GM21423 (cell line): ENCODE data around the gene SMIM13.
"Not testable (repeated sequence)": the region's sequence is repeated elsewhere in the genome, so short reads cannot be mapped to it uniquely, and the experiment has no call there.

Experiments used
- ATAC-seq: cut with Tn5 transposase; IDR thresholded peaks from one replicate; pipeline ENCODE4 v1.9.1; 2021; ENCODE audit warnings: mild to moderate bottlenecking, moderate library complexity; ENCODE audit not compliant: unreplicated experiment

The SMIM13 gene

DNA sequence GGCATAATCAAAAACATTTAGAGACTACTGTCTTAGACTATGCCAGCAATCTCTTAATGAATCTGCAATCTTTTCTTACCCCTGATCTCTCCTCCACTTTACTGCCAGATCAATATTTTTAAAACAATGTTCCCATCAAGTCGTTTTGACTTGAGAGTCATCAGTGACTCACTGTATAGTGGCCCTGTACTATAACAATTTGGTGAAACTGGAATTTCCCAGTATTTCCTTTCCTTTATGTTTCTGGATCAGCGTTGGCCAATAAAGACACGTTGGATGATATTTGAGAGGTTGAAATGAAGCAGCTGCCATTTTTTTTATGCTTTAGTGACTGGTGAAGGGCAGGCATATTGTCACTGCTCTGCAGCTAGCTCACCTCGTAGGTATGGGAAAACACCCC lies 10.1 kb upstream of the SMIM13 start:
- no peak for ATAC-seq

DNA sequence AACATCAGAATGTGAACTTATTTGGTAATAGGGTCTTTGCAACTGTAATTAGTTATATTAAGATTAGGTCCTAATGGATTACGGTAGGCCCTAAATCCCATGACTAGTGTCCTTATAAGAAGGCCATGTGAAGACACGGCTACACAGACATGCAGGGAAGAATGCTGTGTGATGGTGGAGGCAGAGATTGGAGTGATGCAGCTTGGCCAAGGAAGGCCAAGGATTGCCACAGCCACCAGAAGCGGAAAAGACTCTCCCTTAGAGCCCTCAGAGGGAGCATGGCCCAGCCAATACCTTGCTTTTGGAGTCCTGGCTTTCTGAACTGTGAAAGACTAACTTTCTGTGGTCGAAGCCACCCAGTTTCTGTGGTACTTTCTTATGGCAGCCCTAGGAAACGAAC lies 9.7 kb upstream of the SMIM13 start:
- no peak for ATAC-seq

DNA sequence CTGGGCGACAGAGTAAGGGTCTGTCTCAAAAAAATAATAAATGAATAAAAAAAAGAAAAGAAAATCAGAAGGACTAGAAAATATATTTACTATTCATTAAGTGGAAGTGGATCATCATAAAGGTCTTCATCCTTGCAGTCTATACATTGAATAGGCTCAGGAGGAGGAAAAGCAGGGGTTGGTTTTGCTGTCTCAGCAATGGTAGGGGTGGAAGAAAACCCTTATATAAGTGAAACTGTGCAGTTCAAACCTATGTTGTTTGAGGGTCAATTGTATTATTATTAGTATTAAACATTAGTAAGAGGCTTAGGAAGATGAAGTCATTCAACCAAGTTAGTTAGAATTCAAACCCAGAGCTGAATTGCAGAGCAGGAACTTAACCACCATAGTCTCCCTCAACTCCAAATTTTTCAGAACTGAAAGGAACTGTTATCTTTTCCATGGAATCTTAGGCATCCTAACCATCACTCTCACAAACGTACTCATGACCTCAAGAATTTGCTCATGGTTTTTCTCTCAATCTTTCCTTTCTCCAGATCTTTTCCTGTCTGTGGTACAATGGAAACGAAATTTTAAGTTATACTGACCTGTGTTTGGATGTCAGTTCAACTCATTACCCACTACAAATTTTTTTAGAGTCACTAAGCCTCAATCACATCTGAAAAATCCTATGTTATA lies 7.7 kb upstream of the SMIM13 start:
- no peak for ATAC-seq

DNA sequence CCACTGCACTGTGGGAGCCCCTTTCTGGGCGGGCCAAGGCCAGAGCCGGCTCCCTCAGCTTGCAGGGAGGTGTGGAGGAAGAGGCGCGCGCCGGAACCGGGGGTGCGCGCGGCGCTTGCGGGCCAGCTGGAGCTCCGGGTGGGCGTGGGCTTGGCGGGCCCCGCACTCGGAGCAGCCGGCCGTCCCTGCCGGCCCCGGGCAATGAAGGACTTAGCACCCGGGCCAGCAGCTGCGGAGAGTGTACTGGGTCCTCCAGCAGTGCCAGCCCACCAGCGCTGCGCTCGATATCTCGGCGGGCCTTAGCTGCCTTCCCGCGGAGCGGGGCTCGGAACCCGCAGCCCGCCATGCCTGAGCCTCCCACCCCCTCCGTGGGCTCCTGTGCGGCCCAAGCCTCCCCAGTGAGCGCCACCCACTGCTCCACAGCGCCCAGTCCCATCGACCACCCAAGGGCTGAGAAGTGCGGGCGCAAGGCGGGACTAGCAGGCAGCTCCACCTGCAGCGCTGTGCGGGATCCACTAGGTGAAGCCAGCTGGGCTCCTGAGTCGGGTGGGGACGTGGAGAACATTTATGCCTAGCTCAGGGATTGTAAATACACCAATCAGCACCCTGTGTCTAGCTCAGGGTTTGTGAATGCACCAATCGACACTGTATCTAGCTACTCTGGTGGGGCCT lies 6.4 kb upstream of the SMIM13 start:
- ATAC-seq = not testable (repeated sequence)

DNA sequence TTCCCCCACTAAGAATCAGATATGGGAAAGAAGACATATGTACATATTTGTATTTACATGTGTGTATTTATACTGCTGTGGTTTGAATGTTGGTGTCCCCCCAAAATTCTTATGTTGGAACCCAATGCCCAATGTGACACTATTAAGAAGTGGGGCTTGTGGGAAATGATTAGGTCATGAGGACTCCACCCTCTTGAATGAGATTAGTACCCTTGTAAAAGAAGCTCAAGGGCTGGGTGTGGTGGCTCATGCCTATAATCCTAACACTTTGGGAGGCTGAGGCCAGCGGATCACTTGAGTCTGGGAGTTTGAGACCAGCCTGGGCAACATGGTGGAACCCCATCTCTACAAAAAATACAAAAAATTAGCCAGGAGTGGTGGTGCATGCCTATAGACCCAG lies 3.9 kb upstream of the SMIM13 start:
- no peak for ATAC-seq

DNA sequence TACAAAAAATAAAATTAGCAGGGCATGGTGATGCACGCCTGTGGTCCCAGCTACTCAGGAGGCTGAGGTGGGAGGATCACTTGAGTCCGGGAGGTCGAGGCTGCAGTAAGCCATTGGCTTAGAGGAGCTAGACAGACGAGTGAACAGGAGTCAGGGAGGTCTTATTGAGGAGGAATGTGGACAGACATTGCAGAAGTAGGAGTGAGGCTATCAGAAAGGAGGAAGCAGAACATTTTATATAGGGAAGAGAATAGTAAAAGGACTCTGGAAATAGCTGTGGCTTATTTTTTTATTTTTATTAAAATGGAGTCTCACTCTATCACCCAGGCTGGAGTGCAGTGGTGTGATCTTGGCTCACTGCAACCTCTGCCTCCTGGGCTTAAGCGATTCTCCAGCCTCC lies 2.5 kb upstream of the SMIM13 start:
- not testable (repeated sequence) for ATAC-seq

DNA sequence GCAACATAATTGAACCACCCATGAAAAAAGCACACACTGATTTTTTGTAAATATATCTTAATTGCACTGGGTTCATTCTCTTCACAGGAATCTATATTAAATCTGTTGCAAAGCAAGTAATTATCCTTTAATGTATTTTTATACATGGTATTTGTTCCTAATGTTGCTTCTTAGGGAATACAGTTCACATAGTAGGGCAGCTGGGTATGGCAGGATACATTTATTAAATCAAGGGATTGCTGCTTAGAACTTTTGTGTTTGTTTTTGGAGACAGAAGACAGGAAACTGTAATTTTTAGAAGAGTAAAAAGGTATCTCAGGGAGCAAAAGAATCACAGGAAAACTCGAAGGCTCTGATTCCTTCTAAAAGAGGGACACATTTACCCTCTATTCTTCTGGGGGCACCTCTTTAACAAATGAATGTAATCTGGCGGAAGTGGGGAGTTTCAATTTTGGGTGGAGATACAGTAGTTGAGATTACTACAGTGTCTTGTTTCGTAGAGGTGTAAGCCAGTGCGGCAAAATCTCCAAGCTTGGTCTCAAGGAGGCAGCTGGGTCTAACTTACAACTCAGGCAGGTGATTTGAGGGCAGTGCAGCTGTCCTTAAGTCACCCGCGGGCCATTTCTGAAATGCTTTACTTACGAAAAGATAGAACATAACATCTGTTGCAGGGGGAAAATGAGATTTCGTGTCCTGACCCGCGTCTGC lies 812 bp upstream of the SMIM13 start:
- ATAC-seq = peak; percentile 33

DNA sequence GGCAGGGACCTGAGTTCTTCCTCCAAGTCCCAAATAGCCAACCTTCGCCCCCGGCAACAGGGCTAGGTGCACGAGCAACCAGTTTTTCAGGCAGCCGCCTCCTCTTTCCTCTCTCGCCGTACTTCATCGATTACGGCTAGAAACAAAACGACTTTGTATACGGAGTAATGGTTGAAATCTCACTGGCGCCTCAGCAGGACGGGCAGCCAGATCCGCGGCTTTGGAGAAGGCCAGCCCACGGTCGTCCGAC lies 333 bp upstream of the SMIM13 start:
- ATAC-seq = peak; percentile 7

DNA sequence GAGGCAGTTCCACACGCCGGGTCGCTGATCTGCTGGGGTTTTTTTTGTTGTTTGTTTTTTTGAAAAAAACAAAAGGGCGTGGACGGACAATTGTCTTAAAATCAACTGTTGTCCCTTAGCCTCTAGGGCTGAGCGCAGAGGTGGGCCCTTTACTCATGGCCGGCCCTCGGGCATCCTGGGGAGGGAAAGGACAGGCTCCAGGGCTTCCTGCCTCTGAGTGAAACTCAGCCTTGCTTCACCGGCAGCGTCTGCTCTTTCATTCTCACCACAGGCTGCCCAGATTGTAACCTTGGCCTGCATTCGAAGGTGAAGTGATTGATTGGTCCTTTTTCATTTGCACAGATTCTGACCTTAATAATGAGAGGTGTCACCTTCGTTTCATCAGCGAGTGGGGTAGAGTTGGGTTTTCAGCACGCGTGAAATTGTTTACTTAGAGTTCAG lies 797 bp downstream of the SMIM13 start:
- ATAC-seq = peak; percentile 41

DNA sequence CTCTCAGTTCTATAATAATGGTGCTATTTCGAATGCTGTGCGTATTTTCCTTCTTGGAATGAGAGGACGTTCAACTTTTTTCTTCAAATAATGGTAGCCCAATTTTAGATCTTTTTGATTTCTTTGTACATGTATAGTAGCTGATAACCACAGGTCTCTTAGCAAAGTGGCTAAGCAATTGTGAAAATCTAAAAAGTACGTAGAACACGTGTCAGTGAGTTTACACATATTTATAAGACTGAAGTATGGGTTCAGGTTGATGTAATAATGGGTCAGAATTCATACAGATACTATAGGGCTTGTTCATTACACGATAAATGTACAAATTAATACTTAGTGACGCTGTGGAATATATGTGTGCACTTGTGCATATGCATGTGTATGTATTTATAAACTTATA lies 1.3 kb downstream of the SMIM13 start:
- ATAC-seq = no peak

DNA sequence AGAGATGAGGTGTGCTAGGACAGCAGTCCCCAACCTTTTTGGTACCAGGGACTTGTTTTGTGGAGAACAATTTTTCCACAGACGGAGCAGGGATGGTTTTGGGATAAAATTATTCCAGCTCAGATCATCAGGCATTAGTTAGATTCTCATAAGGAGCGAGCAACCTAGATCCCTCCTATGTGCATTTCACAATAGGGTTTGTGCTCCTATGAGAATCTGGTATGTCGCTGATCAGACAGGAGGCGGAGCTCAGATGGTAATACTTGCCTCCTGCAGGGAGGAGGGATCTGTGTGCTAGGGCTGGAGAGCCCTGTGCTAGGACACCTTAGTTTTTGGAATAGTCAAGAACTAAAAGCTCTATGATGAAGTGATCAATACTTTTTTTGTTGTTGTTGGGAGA lies 2.5 kb downstream of the SMIM13 start:
- no peak for ATAC-seq

DNA sequence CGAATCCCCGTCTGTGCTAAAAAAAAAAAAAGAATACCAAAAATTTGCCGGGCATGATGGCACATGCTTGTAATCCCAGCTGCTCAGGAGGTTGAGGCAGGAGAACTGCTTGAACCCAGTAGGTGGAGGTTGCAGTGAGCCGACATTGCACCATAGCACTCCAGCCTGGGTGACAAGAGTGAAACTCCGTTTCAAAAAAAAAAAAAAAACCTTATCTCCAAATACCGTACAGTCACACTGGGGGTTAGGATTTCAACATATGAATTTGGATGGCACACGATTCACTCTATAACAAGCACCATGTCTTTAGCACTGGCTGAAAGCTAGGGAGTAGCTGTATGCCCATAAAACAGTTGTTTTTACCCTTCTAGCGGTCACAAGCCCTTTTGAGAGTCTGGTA lies 3.8 kb downstream of the SMIM13 start:
- ATAC-seq = no peak

DNA sequence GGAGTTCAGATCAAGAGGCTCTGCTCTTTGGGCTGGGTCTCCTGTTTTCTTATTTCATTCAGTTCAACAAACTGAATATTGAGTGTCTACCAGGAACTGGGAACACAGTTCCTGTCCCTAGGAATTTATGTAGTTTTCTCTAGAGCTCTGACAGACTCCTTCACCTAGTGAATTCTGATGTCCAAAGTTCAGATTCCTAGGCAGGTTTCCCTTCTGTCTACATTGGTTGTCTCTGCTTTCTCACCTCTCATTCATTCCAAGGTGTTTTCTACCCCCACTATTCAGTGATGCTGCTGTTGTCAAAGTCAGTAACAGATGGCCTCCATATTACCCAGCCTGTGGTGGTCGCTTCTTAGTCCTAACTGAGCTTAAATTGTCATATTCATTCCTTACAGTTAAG lies 4.4 kb downstream of the SMIM13 start:
- no peak for ATAC-seq

DNA sequence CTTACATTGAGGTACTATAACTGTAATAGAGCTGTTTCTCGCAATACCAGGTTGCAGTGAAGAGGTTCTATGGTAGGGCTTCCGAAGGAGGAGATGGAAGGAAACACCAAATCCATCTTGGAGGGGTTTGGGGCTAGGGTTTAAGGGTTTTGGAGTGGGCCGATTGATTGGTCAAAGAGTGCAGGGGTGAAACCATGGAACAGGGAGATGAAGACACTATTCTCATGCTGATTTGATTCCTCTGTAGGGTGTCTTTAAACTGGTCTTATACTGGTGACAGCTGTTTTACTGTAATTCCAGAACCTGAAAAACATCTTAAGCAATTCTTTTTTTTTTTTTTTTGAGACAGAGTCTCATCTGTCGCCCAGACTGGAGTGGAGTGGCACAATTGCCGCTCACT lies 7.8 kb downstream of the SMIM13 start:
- ATAC-seq = no peak

DNA sequence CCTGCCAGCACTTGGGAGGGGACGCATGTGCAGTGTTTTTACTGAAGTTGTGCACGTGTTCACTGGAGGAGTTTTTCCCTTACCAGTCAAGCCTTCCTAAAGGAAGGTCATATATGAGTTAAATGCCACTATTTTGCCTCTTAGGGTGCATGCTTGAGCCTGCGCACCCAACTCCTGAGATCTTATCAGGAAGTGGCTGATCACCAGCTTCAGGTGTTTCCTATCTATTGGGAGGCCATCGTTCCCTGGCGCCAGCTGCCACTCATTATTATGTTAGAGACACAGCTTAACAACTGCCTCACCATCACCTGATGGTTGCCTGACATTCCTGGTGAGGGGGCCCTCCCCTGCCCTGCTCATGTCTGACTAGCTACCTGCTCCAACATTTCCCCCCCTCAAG lies 9.4 kb downstream of the SMIM13 start:
- ATAC-seq = no peak

DNA sequence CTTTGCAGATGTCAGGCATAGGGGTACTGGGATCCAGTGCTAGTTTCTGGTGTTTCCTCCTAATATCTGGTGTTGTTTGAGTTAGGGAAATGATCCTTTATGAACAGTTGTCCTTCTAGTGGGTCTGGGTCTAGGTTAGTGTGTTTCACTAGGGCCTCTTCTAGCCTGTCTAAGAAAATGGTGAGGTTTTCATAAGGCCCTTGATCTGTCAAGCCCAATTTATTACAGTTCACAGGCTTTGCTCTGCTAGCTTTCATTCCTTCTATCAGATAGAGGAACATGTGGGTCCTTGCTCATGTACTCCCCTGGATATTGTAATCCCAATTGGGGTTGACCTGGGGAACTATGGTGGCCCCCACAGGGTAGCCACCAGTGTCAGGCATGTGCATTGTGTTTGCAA lies 15.1 kb downstream of the SMIM13 start:
- ATAC-seq = no peak

DNA sequence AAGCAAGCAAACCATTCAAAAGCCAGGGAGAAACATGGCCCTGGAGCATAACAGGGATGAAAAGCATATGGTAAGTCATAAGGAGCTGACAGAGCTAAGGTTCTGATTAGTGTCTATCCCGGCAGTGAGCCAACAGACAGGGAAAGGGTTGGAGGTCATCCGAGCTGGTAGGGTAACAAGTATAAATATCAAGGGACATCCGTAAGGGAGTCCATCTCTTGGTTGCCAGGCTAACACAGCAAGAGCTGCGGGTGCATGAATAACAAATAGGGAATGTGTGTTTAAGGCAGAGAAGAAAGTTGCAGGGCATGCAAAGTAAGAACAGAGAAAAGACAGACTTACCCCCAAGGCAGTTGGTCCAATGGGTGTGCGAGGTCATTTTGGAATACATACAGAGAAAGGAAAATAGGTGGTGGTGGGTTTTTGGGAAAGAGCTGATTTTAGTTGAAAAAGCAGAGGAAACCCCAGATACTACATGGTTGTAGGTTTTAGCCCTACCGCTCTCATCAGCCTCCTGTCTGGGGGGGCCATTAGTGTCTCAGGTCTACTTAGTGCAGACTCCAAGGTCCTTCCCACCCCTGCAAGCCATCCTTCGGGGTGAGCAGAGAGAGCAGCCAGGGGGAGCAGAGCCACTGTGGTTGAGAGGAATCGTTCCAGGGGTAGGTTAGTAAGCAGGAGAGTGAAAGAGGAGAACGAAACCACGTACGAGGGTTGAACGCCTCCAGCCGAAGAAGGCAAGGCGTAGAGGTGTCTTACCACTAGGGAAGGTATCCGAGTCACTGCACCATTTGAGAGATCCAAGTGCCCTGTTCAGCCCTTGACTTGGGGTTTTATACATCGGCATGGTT lies 17.5 kb downstream of the SMIM13 start, which contains the start of gene ERVFRD-1:
Gene ERVFRD-1, minus strand, starts transcription at position 805 of the 848 bp plus-strand sequence. CDS start 6,415 bp downstream, outside the sequence.
- ATAC-seq = no peak

DNA sequence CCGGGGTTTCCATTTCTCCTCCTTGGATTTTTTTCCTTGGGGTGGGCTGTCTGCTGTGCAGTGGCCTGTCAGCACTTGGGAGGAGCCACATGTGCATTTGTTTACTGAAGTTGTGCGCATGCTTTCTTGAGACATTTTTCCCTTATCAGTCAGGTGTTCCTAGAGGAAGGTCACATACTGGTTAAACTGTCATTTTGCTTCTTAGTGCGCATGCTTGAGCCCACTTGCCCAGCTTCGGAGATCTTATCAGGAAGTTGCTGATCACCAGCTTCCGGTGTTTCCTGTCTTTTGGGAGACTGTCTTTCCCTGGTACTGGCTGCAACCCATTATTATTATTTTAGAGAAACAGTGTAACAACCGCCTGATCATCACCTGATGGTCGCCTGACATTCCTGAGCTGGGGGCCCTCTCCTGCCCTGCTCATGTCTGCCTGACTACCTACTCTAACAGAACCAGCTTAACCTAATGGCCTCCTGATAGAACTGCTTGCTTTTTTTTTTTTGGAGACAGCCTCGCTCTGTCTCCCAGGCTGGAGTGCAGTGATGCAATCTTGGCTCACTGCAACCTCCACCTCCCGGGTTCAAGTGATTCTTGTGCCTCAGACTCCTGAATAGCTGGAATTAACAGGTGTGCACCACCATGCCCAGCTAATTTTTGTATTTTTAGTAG lies 18.3 kb downstream of the SMIM13 start:
- no peak for ATAC-seq

DNA sequence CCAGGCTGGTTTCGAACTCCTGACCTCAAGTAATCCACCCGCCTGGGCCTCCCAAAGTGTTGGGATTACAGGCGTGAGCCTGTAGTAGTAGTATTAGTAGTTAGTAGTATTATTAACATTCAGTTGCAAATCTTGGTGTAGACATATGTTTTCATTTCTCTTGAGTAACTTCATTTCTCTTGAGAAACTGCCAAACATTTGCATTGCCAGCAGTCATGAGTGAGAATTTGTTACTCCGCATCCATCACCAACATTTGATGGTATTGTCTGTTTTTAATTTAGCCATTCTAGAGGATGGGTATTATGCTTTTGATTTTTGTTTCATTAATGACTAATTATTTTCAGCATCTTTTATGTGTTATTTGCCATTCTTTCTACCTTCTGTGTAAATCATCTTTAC lies 19.4 kb downstream of the SMIM13 start:
- ATAC-seq = no peak

DNA sequence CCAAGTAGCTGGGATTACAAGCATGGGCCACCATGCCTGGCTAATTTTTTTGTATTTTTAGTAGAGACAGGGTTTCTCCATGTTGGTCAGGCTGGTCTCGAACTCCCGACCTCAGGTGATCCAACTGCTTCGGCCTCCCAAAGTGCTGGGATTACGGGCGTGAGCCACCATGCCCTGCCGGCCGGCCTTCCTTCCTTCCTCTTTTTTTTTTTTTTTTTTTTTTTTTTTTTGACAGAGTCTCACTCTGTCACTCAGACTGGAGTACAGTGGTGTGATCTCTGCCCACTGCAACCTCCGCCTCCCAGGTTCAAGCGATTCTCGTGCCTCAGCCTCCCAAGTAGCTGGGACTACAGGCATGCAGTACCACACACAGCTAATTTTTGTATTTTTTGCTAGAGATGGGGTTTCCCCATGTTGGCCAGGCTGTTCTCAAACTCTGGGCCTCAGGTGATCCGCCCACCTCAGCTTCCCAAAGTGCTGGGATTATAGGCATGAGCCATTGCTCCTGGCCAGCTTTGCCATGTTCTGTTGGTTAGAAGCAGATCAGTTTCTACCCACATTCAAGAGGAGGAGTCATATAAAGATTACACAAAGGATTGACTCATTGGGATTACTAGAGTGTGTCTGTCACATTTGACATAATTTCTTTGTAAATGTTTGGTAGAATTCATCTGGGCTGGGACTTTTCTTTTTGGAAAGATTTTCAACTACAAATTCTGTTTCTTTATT lies 22.3 kb downstream of the SMIM13 start:
- not testable (repeated sequence) for ATAC-seq
